Mesothelial cell of epicardium (in vitro differentiated cells): ENCODE measurements around the gene ZNF778. TPM values are rescaled to one million over a fixed set of nuclear protein-coding genes. Genes with fewer than 3 reads are reported as not detected.

Experiments used
- DNase-seq, 2 experiments: peaks; one replicate each; pipeline ENCODE4 v3.0.0; 2021; ENCODE audit warnings: low spot score in 2 of 2; ENCODE audit not compliant: unreplicated experiment in 2 of 2
- H3K27ac Mint-ChIP-seq: 2 replicates; pipeline ENCODE4 v1.8.0; 2021; ENCODE audit warnings: mixed read lengths
- H3K27me3 Mint-ChIP-seq: 2 replicates; pipeline ENCODE4 v1.8.0; 2021; ENCODE audit warnings: low read depth, mixed read lengths
- H3K36me3 Mint-ChIP-seq: 2 replicates; pipeline ENCODE4 v1.8.0; 2021; ENCODE audit warnings: mixed read lengths
- H3K4me1 Mint-ChIP-seq: 2 replicates; pipeline ENCODE4 v1.8.0; 2021; ENCODE audit warnings: mixed read lengths
- H3K4me3 Mint-ChIP-seq: 2 replicates; pipeline ENCODE4 v1.8.0; 2021; ENCODE audit warnings: mild to moderate bottlenecking, moderate library complexity, mixed read lengths
- H3K9me3 Mint-ChIP-seq: 2 replicates; pipeline ENCODE4 v1.8.0; 2021; ENCODE audit warnings: mixed read lengths
- total RNA-seq: library from RNA; stranded (reverse); gene quantifications from 3 replicates; pipeline ENCODE4 v1.2.1, GENCODE V29; 2021
- TF ChIP-seq, protein P1 (sequence below): fragments of 200-600 bp; sonication (generic); IDR thresholded peaks from one replicate; pipeline ENCODE4 v1.5.0; 2021; ENCODE audit warnings: antibody characterized with exemption; ENCODE audit not compliant: unreplicated experiment

Gene ZNF778
- total RNA-seq, 1 donor from 2014 or later = 10.4 TPM

- no peaks in the 10 kb centered on the region for H3K36me3 Mint-ChIP-seq
- no peaks in the 10 kb centered on the region for H3K9me3 Mint-ChIP-seq
- H3K27me3 Mint-ChIP-seq = peaks cover 6% of the 10 kb centered on the region
- H3K4me3 Mint-ChIP-seq = no peak overlapping the region
- DNase-seq = no peak
- H3K4me1 Mint-ChIP-seq = peaks cover under 1% of the 10 kb centered on the region
- no peak overlapping the region for H3K27ac Mint-ChIP-seq
- TF ChIP-seq, protein P1, sequence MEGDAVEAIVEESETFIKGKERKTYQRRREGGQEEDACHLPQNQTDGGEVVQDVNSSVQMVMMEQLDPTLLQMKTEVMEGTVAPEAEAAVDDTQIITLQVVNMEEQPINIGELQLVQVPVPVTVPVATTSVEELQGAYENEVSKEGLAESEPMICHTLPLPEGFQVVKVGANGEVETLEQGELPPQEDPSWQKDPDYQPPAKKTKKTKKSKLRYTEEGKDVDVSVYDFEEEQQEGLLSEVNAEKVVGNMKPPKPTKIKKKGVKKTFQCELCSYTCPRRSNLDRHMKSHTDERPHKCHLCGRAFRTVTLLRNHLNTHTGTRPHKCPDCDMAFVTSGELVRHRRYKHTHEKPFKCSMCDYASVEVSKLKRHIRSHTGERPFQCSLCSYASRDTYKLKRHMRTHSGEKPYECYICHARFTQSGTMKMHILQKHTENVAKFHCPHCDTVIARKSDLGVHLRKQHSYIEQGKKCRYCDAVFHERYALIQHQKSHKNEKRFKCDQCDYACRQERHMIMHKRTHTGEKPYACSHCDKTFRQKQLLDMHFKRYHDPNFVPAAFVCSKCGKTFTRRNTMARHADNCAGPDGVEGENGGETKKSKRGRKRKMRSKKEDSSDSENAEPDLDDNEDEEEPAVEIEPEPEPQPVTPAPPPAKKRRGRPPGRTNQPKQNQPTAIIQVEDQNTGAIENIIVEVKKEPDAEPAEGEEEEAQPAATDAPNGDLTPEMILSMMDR = no peak
Observed at GRCh38 chr16:89178453-89179147, 38.9 kb upstream of the ZNF778 start.

DNA sequence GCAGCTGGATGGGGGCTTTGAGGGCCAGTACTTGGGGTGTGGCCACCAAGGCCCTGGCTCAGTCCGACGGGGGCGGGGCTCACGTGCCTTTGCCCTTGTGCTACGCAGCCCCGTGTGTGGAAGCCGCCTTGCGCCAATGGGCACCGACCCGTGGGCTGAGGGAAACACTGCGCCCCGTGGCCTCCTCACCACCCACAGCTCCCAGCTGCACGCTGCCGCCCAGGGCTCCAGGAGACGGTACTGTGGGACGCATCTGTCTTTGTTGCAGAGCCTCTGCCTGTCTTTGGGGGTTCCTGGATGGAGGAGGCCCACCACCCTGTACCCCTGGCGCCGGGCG lies 38.4 kb upstream of the ZNF778 start:
- DNase-seq = no peak
- Mint-ChIP-seq H3K36me3 (no peaks in the 10 kb centered on the region), H3K27ac (no peak overlapping the region), H3K4me1 (no peaks in the 10 kb centered on the region), H3K9me3 (no peaks in the 10 kb centered on the region), H3K4me3 (no peak overlapping the region), H3K27me3 (peaks cover 6% of the 10 kb centered on the region)
- TF ChIP-seq, protein P1 = no peak

- Mint-ChIP-seq H3K4me1 (no peaks in the 10 kb centered on the region), H3K27ac (no peak overlapping the region), H3K9me3 (no peaks in the 10 kb centered on the region), H3K4me3 (no peak overlapping the region), H3K36me3 (no peaks in the 10 kb centered on the region), H3K27me3 (peaks cover 12% of the 10 kb centered on the region)
- DNase-seq = no peak
- TF ChIP-seq, protein P1 = no peak
Observed at GRCh38 chr16:89179656-89180315, 37.7 kb upstream of the ZNF778 start.

GRCh38 chr16:89183463-89183862 lies 34.0 kb upstream of the ZNF778 start:
- no peak overlapping the region for H3K27ac Mint-ChIP-seq
- TF ChIP-seq, protein P1 = no peak
- no peaks in the 10 kb centered on the region for H3K9me3 Mint-ChIP-seq
- H3K36me3 Mint-ChIP-seq = no peaks in the 10 kb centered on the region
- H3K4me3 Mint-ChIP-seq = no peak overlapping the region
- no peak for DNase-seq
- H3K27me3 Mint-ChIP-seq = peaks cover 12% of the 10 kb centered on the region
- no peaks in the 10 kb centered on the region for H3K4me1 Mint-ChIP-seq

- H3K36me3 Mint-ChIP-seq = no peaks in the 10 kb centered on the region
- H3K4me1 Mint-ChIP-seq = no peaks in the 10 kb centered on the region
- no peak overlapping the region for H3K27ac Mint-ChIP-seq
- H3K4me3 Mint-ChIP-seq = no peak overlapping the region
- no peaks in the 10 kb centered on the region for H3K9me3 Mint-ChIP-seq
- TF ChIP-seq, protein P1 = no peak
- DNase-seq = no peak
- peaks cover 12% of the 10 kb centered on the region for H3K27me3 Mint-ChIP-seq
Observed at GRCh38 chr16:89183975-89184676, 33.4 kb upstream of the ZNF778 start.
